Measurements from ENCODE around the gene ARSG.

- TF ChIP-seq CTCF (conservative IDR thresholded peaks at IDR 0.05; ENCODE audit: low read depth in 2 of 2) (no peak), CREB1 (CRISPR knock-in tag; IDR thresholded peaks at IDR 0.05; ENCODE audit: low read depth) (no peak), EZH2 (IDR thresholded peaks at IDR 0.05; ENCODE audit: low read depth, unreplicated experiment) (no peak), JUNB (IDR thresholded peaks at IDR 0.05; ENCODE audit: unreplicated experiment) (no peak), EZH2phosphoT487 (IDR thresholded peaks at IDR 0.05; ENCODE audit: unreplicated experiment) (no peak), POLR2AphosphoS5 (IDR thresholded peaks at IDR 0.05; ENCODE audit: low read depth) (no peak), REST (IDR thresholded peaks at IDR 0.05; ENCODE audit: unreplicated experiment) (no peak), NANOG (IDR thresholded peaks at IDR 0.05; ENCODE audit: borderline replicate concordance) (no peak)
These were observed 31.1 kb upstream of the ARSG start for GRCh38 chr17:68260051-68260762.
